PC-3 (cell line): ENCODE results near the gene RNF166. TPM values are rescaled to one million over a fixed set of nuclear protein-coding genes. Genes with fewer than 3 reads are reported as not detected.

Experiments used
- ATAC-seq: fragments of 200-7000 bp; cut with Tn5 transposase; 2 replicates; pipeline ENCODE4 v1.9.1; 2020; ENCODE audit warnings: mild to moderate bottlenecking, moderate library complexity
- BruUV-seq: library from RNA; stranded (reverse); fragments of 400-500 nt; replicated peaks from 2 replicates; lab custom pipeline; 2021; lab: Mats Ljungman, UMichigan
- CTCF ChIA-PET: fragments of 300-600 bp; sonication (Branson Sonifier 250); formaldehyde crosslinking; loops from one replicate; lab custom pipeline; 2022; ENCODE audit warnings: antibody characterized with exemption; lab: Charles Lee
- POLR2A ChIA-PET: fragments of 300-600 bp; sonication (Branson Sonifier 250); formaldehyde crosslinking; loops from one replicate; lab custom pipeline; 2022; ENCODE audit warnings: antibody characterized with exemption; ENCODE audit not compliant: unreplicated experiment; lab: Charles Lee
- DNase-seq: peaks from one replicate; pipeline ENCODE4 v3.0.0-alpha.2; 2015
- H2AFZ ChIP-seq: fragments of 300-600 bp; sonication (generic); 2 replicates; pipeline ENCODE4 v1.6.0; 2016; ENCODE audit warnings: antibody characterized with exemption, low read length
- H3F3A ChIP-seq: fragments of 300-600 bp; sonication (generic); one replicate; pipeline ENCODE4 v1.6.0; 2017; ENCODE audit warnings: antibody characterized with exemption, low read length, control low read depth, mild to moderate bottlenecking; ENCODE audit not compliant: unreplicated experiment
- H3K27ac ChIP-seq: fragments of 300-600 bp; sonication (generic); 2 replicates; pipeline ENCODE4 v1.5.1; 2016; ENCODE audit warnings: mild to moderate bottlenecking, low read length
- H3K27me3 ChIP-seq: fragments of 300-600 bp; sonication (generic); 2 replicates; pipeline ENCODE4 v1.6.1; 2016; ENCODE audit warnings: low read length, mixed read lengths
- H3K36me3 ChIP-seq: fragments of 300-600 bp; sonication (generic); 2 replicates; pipeline ENCODE4 v1.6.1; 2016; ENCODE audit warnings: low read depth, mixed run types, low read length, mixed read lengths
- H3K4me1 ChIP-seq: fragments of 300-600 bp; sonication (generic); 2 replicates; pipeline ENCODE4 v1.5.1; 2016; ENCODE audit warnings: low read length; ENCODE audit not compliant: insufficient read depth
- H3K4me2 ChIP-seq: fragments of 300-600 bp; sonication (generic); 2 replicates; pipeline ENCODE4 v1.6.0; 2016; ENCODE audit warnings: low read length
- H3K4me3 ChIP-seq: fragments of 300-600 bp; sonication (generic); 2 replicates; pipeline ENCODE4 v1.5.1; 2016; ENCODE audit warnings: mild to moderate bottlenecking, low read length, mixed read lengths
- H3K79me2 ChIP-seq: fragments of 300-600 bp; sonication (generic); 2 replicates; pipeline ENCODE4 v1.6.1; 2017; ENCODE audit warnings: low read length, mixed read lengths
- H3K9ac ChIP-seq: fragments of 300-600 bp; sonication (generic); 2 replicates; pipeline ENCODE4 v1.6.0; 2016; ENCODE audit warnings: mild to moderate bottlenecking, low read length
- H3K9me2 ChIP-seq: fragments of 300-600 bp; sonication (generic); replicated peaks from 2 replicates; pipeline ENCODE4 v1.6.1; 2016; ENCODE audit warnings: mixed run types, low read length, mixed read lengths
- H3K9me3 ChIP-seq: fragments of 300-600 bp; sonication (generic); 2 replicates; pipeline ENCODE4 v1.6.1; 2016; ENCODE audit warnings: low read length, mixed read lengths
- H4K20me1 ChIP-seq: fragments of 300-600 bp; sonication (generic); 2 replicates; pipeline ENCODE4 v1.6.1; 2016; ENCODE audit warnings: low read length, mixed read lengths
- CTCF ChIP-seq: fragments of 300-600 bp; sonication (generic); conservative IDR thresholded peaks from 2 replicates; pipeline ENCODE4 v1.5.1; 2017; ENCODE audit warnings: antibody characterized with exemption, low read depth, mild to moderate bottlenecking, low read length
- EZH2 ChIP-seq: fragments of 300-600 bp; sonication (generic); IDR thresholded peaks from one replicate; pipeline ENCODE4 v1.6.1; 2017; ENCODE audit warnings: antibody characterized with exemption, mild to moderate bottlenecking, low read length; ENCODE audit not compliant: unreplicated experiment
- EZH2phosphoT487 ChIP-seq: fragments of 300-600 bp; sonication (generic); IDR thresholded peaks from 2 replicates; pipeline ENCODE4 v1.6.1; 2018; ENCODE audit warnings: mild to moderate bottlenecking, antibody characterized with exemption, low read length, borderline replicate concordance
- intact Hi-C: fragments of 100-400 bp; cut with micrococcal nuclease; formaldehyde crosslinking; loops from 2 replicates; pipeline ENCODE4 v1.9.0; 2023
- microRNA-seq: library from miRNA; unstranded; fragments of <30 nt; microRNA quantifications from one replicate; pipeline ENCODE4 v1.1.0, GENCODE V29; 2020; ENCODE audit not compliant: unreplicated experiment
- total RNA-seq: library from RNA; depleted of rRNA; stranded (reverse); fragments of >200 nt; gene quantifications from 2 replicates; pipeline ENCODE4 v1.2.3, GENCODE V29; 2014; rRNA removed

Gene RNF166
- total RNA-seq, 1 experiment from 2014 or later, result 28.8 TPM

- no peak overlapping the region for H3K27ac ChIP-seq
These were observed 56.8 kb downstream of the RNF166 start for GRCh38 chr16:88649195-88649923.

GRCh38 chr16:88647178-88648070 lies 58.8 kb downstream of the RNF166 start:
- ChIA-PET CTCF (no interaction called here), POLR2A (no interaction called here)
- H4K20me1 ChIP-seq, result no peaks in the 10 kb centered on the region
- no peak overlapping the region for H2AFZ ChIP-seq
- H3K4me3 ChIP-seq, result no peak overlapping the region
- H3F3A ChIP-seq, result no peaks in the 10 kb centered on the region
- no peak for TF ChIP-seq CTCF
- TF ChIP-seq EZH2, result no peak
- no peak for TF ChIP-seq EZH2phosphoT487
- intact Hi-C loops, result no loop called here
- H3K9me2 ChIP-seq, result no peaks in the 10 kb centered on the region
- H3K36me3 ChIP-seq, result no peaks in the 10 kb centered on the region
- no TSS peak for BruUV-seq
- H3K27me3 ChIP-seq, result no peaks in the 10 kb centered on the region
- H3K4me2 ChIP-seq, result no peak overlapping the region
- no peak overlapping the region for H3K9ac ChIP-seq
- H3K27ac ChIP-seq, result no peak overlapping the region
- no peaks in the 10 kb centered on the region for H3K9me3 ChIP-seq
- ATAC-seq (no peak), DNase-seq (no peak)
- H3K79me2 ChIP-seq, result no peaks in the 10 kb centered on the region
- H3K4me1 ChIP-seq, result no peaks in the 10 kb centered on the region

More at GRCh38 chr16:88649195-88649923, 56.8 kb downstream of the RNF166 start:
- CTCF ChIA-PET, result no interaction called here
- Histone ChIP-seq H3K4me3 (no peak overlapping the region), H3K4me2 (no peak overlapping the region), H4K20me1 (no peaks in the 10 kb centered on the region), H3K9me2 (no peaks in the 10 kb centered on the region), H3K4me1 (no peaks in the 10 kb centered on the region), H3K36me3 (no peaks in the 10 kb centered on the region), H2AFZ (no peak overlapping the region), H3F3A (no peaks in the 10 kb centered on the region), H3K27me3 (no peaks in the 10 kb centered on the region), H3K9me3 (no peaks in the 10 kb centered on the region), H3K9ac (no peak overlapping the region), H3K79me2 (no peaks in the 10 kb centered on the region)
- DNase-seq (no peak), ATAC-seq (no peak)
- TF ChIP-seq CTCF (no peak), EZH2phosphoT487 (no peak), EZH2 (no peak)
- intact Hi-C loops, result no loop called here
- no TSS peak for BruUV-seq
- POLR2A ChIA-PET, result no interaction called here

Small RNAs within 50 kb of the gene (microRNA-seq; reads per million reads assigned to microRNA genes)
- gene MIR4722, result not detected

Other genes starting within 250 kb of the RNF166 start
- 11.8 and 24.5 TPM in 2 replicates for gene ZC3H18, start 136.0 kb downstream of the RNF166 start, total RNA-seq
- gene IL17C, start 67.8 kb downstream of the RNF166 start, total RNA-seq, result not detected in 2 replicates
- gene CYBA, start 55.4 kb downstream of the RNF166 start, total RNA-seq, result not detected in 2 replicates
- gene MVD, start 43.3 kb downstream of the RNF166 start, total RNA-seq, result 38.3 and 48.9 TPM in 2 replicates
- 0.22 and 0.46 TPM in 2 replicates for gene SNAI3, start 19.9 kb downstream of the RNF166 start, total RNA-seq
- gene CTU2, start 95 bp upstream of the RNF166 start, total RNA-seq, result 30.3 and 39.4 TPM in 2 replicates
- gene PIEZO1, start 78.8 kb upstream of the RNF166 start, total RNA-seq, result 180 and 251 TPM in 2 replicates
- gene CDT1, start 97.4 kb upstream of the RNF166 start, total RNA-seq, result 43.0 and 76.6 TPM in 2 replicates
- gene APRT, start 105.5 kb upstream of the RNF166 start, total RNA-seq, result 346 and 350 TPM in 2 replicates
- 18.3 and 25.5 TPM in 2 replicates for gene GALNS, start 150.5 kb upstream of the RNF166 start, total RNA-seq
- 42.0 and 77.5 TPM in 2 replicates for gene TRAPPC2L, start 150.7 kb upstream of the RNF166 start, total RNA-seq
- gene PABPN1L, start 160.3 kb upstream of the RNF166 start, total RNA-seq, result not detected in 2 replicates